Measurements from ENCODE around the gene ZNF785.

GRCh38 chr16:30535106-30535776, 50.3 kb downstream of the ZNF785 start:
- peak; percentile 43 for TF ChIP-seq POLR2AphosphoS5 (IDR thresholded peaks at IDR 0.05; ENCODE audit: low read depth, low read length)
- TF ChIP-seq TAF1 (IDR thresholded peaks at IDR 0.05; ENCODE audit: low read depth, low read length): no peak
